ENCODE results near the gene ZFAND5. TPM values are rescaled to one million over a fixed set of nuclear protein-coding genes. Genes with fewer than 3 reads are reported as not detected.

The ZFAND5 gene
- total RNA-seq, 4 donors from 2014 or later, result 58.7 to 189 (median 160) TPM

DNA sequence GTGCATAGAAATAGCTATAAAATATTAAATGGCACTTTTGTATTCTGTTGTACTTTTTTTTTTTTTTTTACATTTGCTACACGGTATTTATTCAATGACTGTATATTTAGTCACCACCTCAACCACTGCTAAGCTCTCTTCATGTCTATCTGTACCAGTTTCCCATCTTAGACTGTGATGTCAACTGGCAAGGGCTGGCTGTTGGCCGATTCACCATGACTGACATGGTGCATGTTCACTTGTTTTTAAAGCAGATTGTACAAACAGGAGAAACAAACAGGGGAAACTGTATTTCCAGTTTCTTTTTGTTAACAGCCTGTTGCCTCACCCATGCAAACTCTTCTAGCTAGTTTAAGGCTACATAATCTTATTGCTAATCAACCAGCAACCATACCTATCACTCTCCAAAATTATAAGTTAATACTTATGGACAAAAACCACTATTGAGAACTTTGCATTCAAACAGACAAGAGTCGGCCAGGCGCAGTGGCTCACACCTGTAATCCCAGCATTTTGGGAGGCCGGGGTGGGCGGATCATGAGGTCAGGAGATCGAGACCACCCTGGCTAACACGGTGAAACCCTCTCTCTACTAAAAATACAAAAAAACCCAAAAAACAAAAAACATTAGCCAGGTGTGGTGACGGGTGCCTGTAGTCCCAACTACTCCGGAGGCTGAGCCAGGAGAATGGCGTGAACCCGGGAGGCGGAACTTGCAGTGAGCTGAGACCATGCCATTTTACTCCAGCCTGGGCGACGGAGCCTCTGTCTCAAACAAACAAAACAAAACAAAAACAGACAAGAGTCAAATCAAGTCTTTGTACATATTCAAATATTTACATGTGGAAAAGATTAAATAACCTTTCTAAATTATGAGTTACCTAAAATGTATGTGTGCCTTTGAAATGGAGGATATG is 13.2 kb downstream of the ZFAND5 start:
- H3K4me3 ChIP-seq, result no peak overlapping the region
- no peaks in the 10 kb centered on the region for H3K27me3 ChIP-seq
- no peak overlapping the region for H3K27ac ChIP-seq
- intact Hi-C loops (cut with DNase I; ENCODE audit: low total_unique reads), result no loop called here
- H3K36me3 ChIP-seq, result no peaks in the 10 kb centered on the region
- no peak for DNase-seq
- H3K9me3 ChIP-seq, result no peaks in the 10 kb centered on the region
- peaks cover 0 to 5% of the 10 kb centered on the region in 2 donors for H3K4me1 ChIP-seq
- TF ChIP-seq CTCF (IDR thresholded peaks at IDR 0.05) (no peak), POLR2A (IDR thresholded peaks at IDR 0.05) (no peak)

DNA sequence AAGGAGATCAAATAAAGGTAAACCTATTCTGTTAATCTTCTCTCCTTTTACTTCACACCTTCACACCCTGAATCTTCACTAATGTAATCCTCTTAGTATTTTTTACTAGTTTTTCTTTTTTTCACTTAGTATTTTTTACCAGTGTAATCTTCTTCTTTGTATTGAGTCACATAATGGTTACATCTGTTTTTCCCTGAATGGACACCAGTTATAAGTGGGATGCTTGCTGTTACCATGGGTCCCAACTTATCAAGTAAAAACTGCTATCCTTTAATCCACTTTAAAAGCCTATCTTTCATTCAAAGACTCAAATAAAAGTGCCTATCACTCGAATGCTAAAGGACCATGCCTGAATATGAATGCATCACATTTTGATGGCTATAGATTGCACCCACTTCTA is 15.1 kb downstream of the ZFAND5 start:
- DNase-seq, result no peak
- Histone ChIP-seq H3K4me3 (no peak overlapping the region), H3K27me3 (no peaks in the 10 kb centered on the region), H3K9me3 (no peaks in the 10 kb centered on the region), H3K36me3 (no peaks in the 10 kb centered on the region), H3K4me1 (no peaks in the 10 kb centered on the region), H3K27ac (no peak overlapping the region)
- TF ChIP-seq POLR2A (IDR thresholded peaks at IDR 0.05), result no peak
- no peak for TF ChIP-seq CTCF (IDR thresholded peaks at IDR 0.05)
- intact Hi-C loops (cut with DNase I; ENCODE audit: low total_unique reads), result no loop called here

- Histone ChIP-seq H3K27me3 (no peaks in the 10 kb centered on the region), H3K4me1 (no peaks in the 10 kb centered on the region), H3K36me3 (no peaks in the 10 kb centered on the region), H3K4me3 (no peak overlapping the region), H3K27ac (no peak overlapping the region), H3K9me3 (no peaks in the 10 kb centered on the region)
- DNase-seq, result no peak
- TF ChIP-seq POLR2A (IDR thresholded peaks at IDR 0.05) (no peak), CTCF (IDR thresholded peaks at IDR 0.05) (no peak)
- intact Hi-C loops (cut with DNase I; ENCODE audit: low total_unique reads), result no loop called here
Observed at GRCh38 chr9:72349240-72349639, 15.8 kb downstream of the ZFAND5 start.

- no peak overlapping the region for H3K4me3 ChIP-seq
- H3K9me3 ChIP-seq, result no peaks in the 10 kb centered on the region
- intact Hi-C loops (cut with DNase I; ENCODE audit: low total_unique reads), result no loop called here
- no peak for DNase-seq
- H3K27me3 ChIP-seq, result no peaks in the 10 kb centered on the region
- TF ChIP-seq POLR2A (IDR thresholded peaks at IDR 0.05), result no peak
- H3K4me1 ChIP-seq, result no peaks in the 10 kb centered on the region
- no peak overlapping the region for H3K27ac ChIP-seq
- H3K36me3 ChIP-seq, result no peaks in the 10 kb centered on the region
Observed at GRCh38 chr9:72346333-72346732, 18.7 kb downstream of the ZFAND5 start.

- intact Hi-C loops (cut with DNase I; ENCODE audit: low total_unique reads), result no loop called here
- Histone ChIP-seq H3K9me3 (no peaks in the 10 kb centered on the region), H3K27ac (no peak overlapping the region), H3K27me3 (no peaks in the 10 kb centered on the region), H3K4me1 (no peaks in the 10 kb centered on the region), H3K36me3 (no peaks in the 10 kb centered on the region), H3K4me3 (no peak overlapping the region)
- no peak for DNase-seq
- TF ChIP-seq CTCF (IDR thresholded peaks at IDR 0.05) (no peak), POLR2A (IDR thresholded peaks at IDR 0.05) (no peak)
Observed at GRCh38 chr9:72338631-72339030, 26.4 kb downstream of the ZFAND5 start.
